ENCODE results near the gene ENO4.

Gene ENO4

GRCh38 chr10:116889066-116889465 lies 39.8 kb downstream of the ENO4 start:
- Histone ChIP-seq H4K91ac (ENCODE audit: low read depth, low read length) (no peak overlapping the region), H3K18ac (ENCODE audit: low read length) (no peak overlapping the region), H3K36me3 (ENCODE audit: control insufficient read depth in 1 of 2, insufficient read depth in 2 of 2, low read length in 2 of 2) (no peaks in the 10 kb centered on the region), H3K4me3 (ENCODE audit: low read depth, low read length) (no peak overlapping the region), H3K4ac (ENCODE audit: low read depth, low read length) (no peak overlapping the region), H3K27ac (ENCODE audit: low read depth, low read length) (no peak overlapping the region), H4K12ac (ENCODE audit: low read depth, low read length) (no peak overlapping the region), H2BK120ac (ENCODE audit: insufficient read depth, low read length, poor library complexity) (no peak overlapping the region), H3K79me1 (ENCODE audit: low read length) (no peaks in the 10 kb centered on the region), H3K27me3 (ENCODE audit: insufficient read depth, low read length) (no peaks in the 10 kb centered on the region), H2BK12ac (ENCODE audit: low read length) (no peak overlapping the region), H3K23ac (ENCODE audit: low read length) (no peak overlapping the region), H2AFZ (ENCODE audit: insufficient read depth, low read length, poor library complexity) (no peak overlapping the region), H3K9me3 (ENCODE audit: insufficient read depth, low read depth, low read length) (peaks cover 1% of the 10 kb centered on the region), H3K14ac (ENCODE audit: low read length) (no peak overlapping the region), H2AK5ac (ENCODE audit: low read length) (no peak overlapping the region), H3K4me2 (ENCODE audit: low read length) (peak overlapping the region; percentile 18), H3K9ac (ENCODE audit: low read length) (no peak overlapping the region), H4K8ac (ENCODE audit: low read depth, low read length) (no peak overlapping the region), H3K4me1 (ENCODE audit: control insufficient read depth in 1 of 2, insufficient read depth in 2 of 2, low read length in 2 of 2) (peaks cover 8% of the 10 kb centered on the region in 2 experiments), H2BK5ac (ENCODE audit: low read depth, low read length, poor library complexity) (no peak overlapping the region), H3K79me2 (ENCODE audit: control insufficient read depth, insufficient read depth, low read length, poor library complexity) (no peaks in the 10 kb centered on the region)
- no CpG with 5 or more reads among the region's 3 CpGs for WGBS (ENCODE audit: extremely low coverage, insufficient coverage, insufficient read length)
- no peak for DNase-seq

GRCh38 chr10:116891208-116891607 lies 41.9 kb downstream of the ENO4 start:
- Histone ChIP-seq H3K18ac (ENCODE audit: low read length) (no peak overlapping the region), H3K79me1 (ENCODE audit: low read length) (no peaks in the 10 kb centered on the region), H2AK5ac (ENCODE audit: low read length) (no peak overlapping the region), H3K4me3 (ENCODE audit: low read depth, low read length) (no peak overlapping the region), H2BK12ac (ENCODE audit: low read length) (no peak overlapping the region), H4K8ac (ENCODE audit: low read depth, low read length) (no peak overlapping the region), H3K14ac (ENCODE audit: low read length) (no peak overlapping the region), H2AFZ (ENCODE audit: insufficient read depth, low read length, poor library complexity) (no peak overlapping the region), H2BK5ac (ENCODE audit: low read depth, low read length, poor library complexity) (no peak overlapping the region), H3K27me3 (ENCODE audit: insufficient read depth, low read length) (no peaks in the 10 kb centered on the region), H3K9me3 (ENCODE audit: insufficient read depth, low read depth, low read length) (peaks cover 1% of the 10 kb centered on the region), H3K79me2 (ENCODE audit: control insufficient read depth, insufficient read depth, low read length, poor library complexity) (no peaks in the 10 kb centered on the region), H3K4ac (ENCODE audit: low read depth, low read length) (no peak overlapping the region), H3K36me3 (ENCODE audit: control insufficient read depth in 1 of 2, insufficient read depth in 2 of 2, low read length in 2 of 2) (no peaks in the 10 kb centered on the region), H3K9ac (ENCODE audit: low read length) (no peak overlapping the region), H3K4me2 (ENCODE audit: low read length) (no peak overlapping the region), H4K91ac (ENCODE audit: low read depth, low read length) (no peak overlapping the region), H4K12ac (ENCODE audit: low read depth, low read length) (no peak overlapping the region), H3K27ac (ENCODE audit: low read depth, low read length) (no peak overlapping the region), H3K4me1 (ENCODE audit: control insufficient read depth in 1 of 2, insufficient read depth in 2 of 2, low read length in 2 of 2) (peaks cover 8% of the 10 kb centered on the region in 2 experiments), H2BK120ac (ENCODE audit: insufficient read depth, low read length, poor library complexity) (no peak overlapping the region), H3K23ac (ENCODE audit: low read length) (no peak overlapping the region)
- no peak for DNase-seq
- WGBS (ENCODE audit: extremely low coverage, insufficient coverage, insufficient read length), result no CpG with 5 or more reads among the region's 7 CpGs

GRCh38 chr10:116892907-116893685 lies 43.8 kb downstream of the ENO4 start:
- H3K9me3 ChIP-seq (ENCODE audit: insufficient read depth, low read depth, low read length), result no peaks in the 10 kb centered on the region
- no CpG with 5 or more reads among the region's 11 CpGs for WGBS (ENCODE audit: extremely low coverage, insufficient coverage, insufficient read length)

GRCh38 chr10:116893686-116894037 lies 44.4 kb downstream of the ENO4 start:
- Histone ChIP-seq H3K4me1 (ENCODE audit: control insufficient read depth in 1 of 2, insufficient read depth in 2 of 2, low read length in 2 of 2) (peaks cover 4% of the 10 kb centered on the region in 2 experiments), H3K79me2 (ENCODE audit: control insufficient read depth, insufficient read depth, low read length, poor library complexity) (no peaks in the 10 kb centered on the region), H3K27me3 (ENCODE audit: insufficient read depth, low read length) (no peaks in the 10 kb centered on the region), H3K23ac (ENCODE audit: low read length) (no peak overlapping the region), H2BK5ac (ENCODE audit: low read depth, low read length, poor library complexity) (no peak overlapping the region), H3K79me1 (ENCODE audit: low read length) (no peaks in the 10 kb centered on the region), H4K8ac (ENCODE audit: low read depth, low read length) (no peak overlapping the region), H3K4ac (ENCODE audit: low read depth, low read length) (no peak overlapping the region), H2AK5ac (ENCODE audit: low read length) (no peak overlapping the region), H2AFZ (ENCODE audit: insufficient read depth, low read length, poor library complexity) (no peak overlapping the region), H2BK120ac (ENCODE audit: insufficient read depth, low read length, poor library complexity) (no peak overlapping the region), H3K9ac (ENCODE audit: low read length) (no peak overlapping the region), H3K9me3 (ENCODE audit: insufficient read depth, low read depth, low read length) (no peaks in the 10 kb centered on the region), H3K18ac (ENCODE audit: low read length) (no peak overlapping the region), H4K91ac (ENCODE audit: low read depth, low read length) (no peak overlapping the region), H4K12ac (ENCODE audit: low read depth, low read length) (no peak overlapping the region), H3K27ac (ENCODE audit: low read depth, low read length) (no peak overlapping the region), H3K4me3 (ENCODE audit: low read depth, low read length) (no peak overlapping the region), H2BK12ac (ENCODE audit: low read length) (no peak overlapping the region), H3K14ac (ENCODE audit: low read length) (no peak overlapping the region), H3K36me3 (ENCODE audit: control insufficient read depth in 1 of 2, insufficient read depth in 2 of 2, low read length in 2 of 2) (peaks cover 0 to 3% of the 10 kb centered on the region in 2 experiments), H3K4me2 (ENCODE audit: low read length) (no peak overlapping the region)
- no peak for DNase-seq

More at GRCh38 chr10:116892907-116893685, 43.8 kb downstream of the ENO4 start:
- peaks cover 0 to 2% of the 10 kb centered on the region in 2 experiments for H3K36me3 ChIP-seq (ENCODE audit: control insufficient read depth in 1 of 2, insufficient read depth in 2 of 2, low read length in 2 of 2)
- no peak overlapping the region for H3K27ac ChIP-seq (ENCODE audit: low read depth, low read length)
- no peak overlapping the region for H2BK120ac ChIP-seq (ENCODE audit: insufficient read depth, low read length, poor library complexity)
- no peak overlapping the region for H4K12ac ChIP-seq (ENCODE audit: low read depth, low read length)
- H3K9ac ChIP-seq (ENCODE audit: low read length), result no peak overlapping the region
- H3K4me1 ChIP-seq (ENCODE audit: control insufficient read depth in 1 of 2, insufficient read depth in 2 of 2, low read length in 2 of 2), result peaks cover 8% of the 10 kb centered on the region in 2 experiments
- H3K4ac ChIP-seq (ENCODE audit: low read depth, low read length), result no peak overlapping the region
- H3K27me3 ChIP-seq (ENCODE audit: insufficient read depth, low read length), result no peaks in the 10 kb centered on the region
- H3K4me3 ChIP-seq (ENCODE audit: low read depth, low read length), result no peak overlapping the region
- no peak overlapping the region for H3K23ac ChIP-seq (ENCODE audit: low read length)
- H2BK5ac ChIP-seq (ENCODE audit: low read depth, low read length, poor library complexity), result no peak overlapping the region
- no peaks in the 10 kb centered on the region for H3K79me1 ChIP-seq (ENCODE audit: low read length)
- no peak overlapping the region for H2AFZ ChIP-seq (ENCODE audit: insufficient read depth, low read length, poor library complexity)
- no peak overlapping the region for H4K91ac ChIP-seq (ENCODE audit: low read depth, low read length)
- H4K8ac ChIP-seq (ENCODE audit: low read depth, low read length), result no peak overlapping the region
- no peak overlapping the region for H3K18ac ChIP-seq (ENCODE audit: low read length)
- no peak overlapping the region for H2BK12ac ChIP-seq (ENCODE audit: low read length)
- no peak overlapping the region for H3K4me2 ChIP-seq (ENCODE audit: low read length)
- H3K79me2 ChIP-seq (ENCODE audit: control insufficient read depth, insufficient read depth, low read length, poor library complexity), result no peaks in the 10 kb centered on the region
- H3K14ac ChIP-seq (ENCODE audit: low read length), result no peak overlapping the region
- no peak for DNase-seq
- H2AK5ac ChIP-seq (ENCODE audit: low read length), result no peak overlapping the region

All from trophoblast cell (in vitro differentiated cells and primary cell).